ENCODE results near the gene CWC25. TPM values are rescaled to one million over a fixed set of nuclear protein-coding genes. Genes with fewer than 3 reads are reported as not detected.

The CWC25 gene
- total RNA-seq, 1 donor from 2014 or later: 13.0 TPM

DNA sequence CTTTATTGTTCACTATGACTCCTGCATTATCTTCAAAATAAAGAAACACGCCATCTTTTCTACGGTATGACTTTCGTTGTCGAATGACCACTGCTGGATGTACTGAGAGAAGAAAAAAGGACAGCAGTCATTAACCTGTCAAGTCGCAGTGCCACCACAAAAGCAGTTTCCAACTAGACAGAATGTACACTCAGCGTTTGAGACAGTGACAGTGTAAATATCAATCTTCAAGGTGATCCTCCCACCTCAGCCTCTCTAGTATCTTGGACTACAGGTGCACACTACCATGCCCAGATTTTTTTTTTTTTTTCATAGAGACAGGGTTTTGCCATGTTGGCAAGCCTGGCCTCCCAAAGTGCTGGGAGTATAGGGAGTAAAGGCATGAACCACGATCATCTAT lies 25.3 kb upstream of the CWC25 start:
- Mint-ChIP-seq H3K4me3 (ENCODE audit: unreplicated experiment) (peak overlapping the region; percentile 38), H3K27me3 (ENCODE audit: unreplicated experiment) (no peaks in the 10 kb centered on the region), H3K36me3 (ENCODE audit: unreplicated experiment) (no peaks in the 10 kb centered on the region), H3K9me3 (ENCODE audit: unreplicated experiment) (peaks cover 15% of the 10 kb centered on the region), H3K27ac (ENCODE audit: unreplicated experiment) (peak overlapping the region; percentile 72), H3K4me1 (ENCODE audit: low read depth, unreplicated experiment) (peaks cover 13% of the 10 kb centered on the region)
- TF ChIP-seq, protein P1, sequence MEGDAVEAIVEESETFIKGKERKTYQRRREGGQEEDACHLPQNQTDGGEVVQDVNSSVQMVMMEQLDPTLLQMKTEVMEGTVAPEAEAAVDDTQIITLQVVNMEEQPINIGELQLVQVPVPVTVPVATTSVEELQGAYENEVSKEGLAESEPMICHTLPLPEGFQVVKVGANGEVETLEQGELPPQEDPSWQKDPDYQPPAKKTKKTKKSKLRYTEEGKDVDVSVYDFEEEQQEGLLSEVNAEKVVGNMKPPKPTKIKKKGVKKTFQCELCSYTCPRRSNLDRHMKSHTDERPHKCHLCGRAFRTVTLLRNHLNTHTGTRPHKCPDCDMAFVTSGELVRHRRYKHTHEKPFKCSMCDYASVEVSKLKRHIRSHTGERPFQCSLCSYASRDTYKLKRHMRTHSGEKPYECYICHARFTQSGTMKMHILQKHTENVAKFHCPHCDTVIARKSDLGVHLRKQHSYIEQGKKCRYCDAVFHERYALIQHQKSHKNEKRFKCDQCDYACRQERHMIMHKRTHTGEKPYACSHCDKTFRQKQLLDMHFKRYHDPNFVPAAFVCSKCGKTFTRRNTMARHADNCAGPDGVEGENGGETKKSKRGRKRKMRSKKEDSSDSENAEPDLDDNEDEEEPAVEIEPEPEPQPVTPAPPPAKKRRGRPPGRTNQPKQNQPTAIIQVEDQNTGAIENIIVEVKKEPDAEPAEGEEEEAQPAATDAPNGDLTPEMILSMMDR (IDR thresholded peaks at IDR 0.05; ENCODE audit: partially characterized antibody, unreplicated experiment): no peak
- no peak for DNase-seq

DNA sequence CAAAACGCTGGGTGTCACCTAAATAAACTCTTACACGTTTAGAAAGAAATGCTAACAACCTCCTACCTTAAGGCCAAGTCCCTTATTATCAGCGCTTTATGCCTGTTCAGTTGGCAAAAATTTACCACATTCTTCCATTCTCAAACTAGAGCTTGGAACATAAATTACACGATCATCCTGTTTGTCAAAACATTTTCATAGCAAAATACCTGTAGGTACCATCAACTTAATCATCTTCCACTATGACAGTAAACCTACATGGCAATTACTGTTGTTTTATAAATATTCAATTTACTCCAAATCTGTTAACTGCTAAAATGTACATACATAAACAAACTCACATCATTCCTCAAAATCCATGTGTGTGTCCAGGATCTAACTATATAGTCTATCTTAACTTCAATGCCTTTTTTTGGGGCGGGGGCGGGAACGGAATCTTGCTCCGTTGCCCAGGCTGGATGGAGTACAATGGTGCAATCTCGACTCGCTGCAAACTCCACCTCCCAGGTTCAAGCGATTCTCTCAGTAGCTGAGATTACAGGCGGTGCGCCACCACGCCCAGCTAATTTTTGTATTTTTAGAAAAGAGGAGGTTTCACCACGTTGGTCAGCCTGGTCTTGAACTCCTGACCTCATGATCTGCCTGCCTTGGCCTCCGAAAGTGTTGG lies 24.0 kb upstream of the CWC25 start:
- Mint-ChIP-seq H3K4me1 (ENCODE audit: low read depth, unreplicated experiment) (peaks cover 13% of the 10 kb centered on the region), H3K27ac (ENCODE audit: unreplicated experiment) (no peak overlapping the region), H3K27me3 (ENCODE audit: unreplicated experiment) (no peaks in the 10 kb centered on the region), H3K4me3 (ENCODE audit: unreplicated experiment) (no peak overlapping the region), H3K9me3 (ENCODE audit: unreplicated experiment) (peaks cover 13% of the 10 kb centered on the region), H3K36me3 (ENCODE audit: unreplicated experiment) (no peaks in the 10 kb centered on the region)
- DNase-seq: no peak
- TF ChIP-seq, protein P1 (IDR thresholded peaks at IDR 0.05; ENCODE audit: partially characterized antibody, unreplicated experiment): no peak

GRCh38 chr17:38848557-38848891 lies 23.4 kb upstream of the CWC25 start:
- Mint-ChIP-seq H3K9me3 (ENCODE audit: unreplicated experiment) (peaks cover 11% of the 10 kb centered on the region), H3K27me3 (ENCODE audit: unreplicated experiment) (no peaks in the 10 kb centered on the region), H3K4me3 (ENCODE audit: unreplicated experiment) (no peak overlapping the region), H3K4me1 (ENCODE audit: low read depth, unreplicated experiment) (peaks cover 13% of the 10 kb centered on the region), H3K27ac (ENCODE audit: unreplicated experiment) (no peak overlapping the region), H3K36me3 (ENCODE audit: unreplicated experiment) (no peaks in the 10 kb centered on the region)
- TF ChIP-seq, protein P1 (IDR thresholded peaks at IDR 0.05; ENCODE audit: partially characterized antibody, unreplicated experiment): no peak
- no peak for DNase-seq

GRCh38 chr17:38844261-38844757 lies 19.2 kb upstream of the CWC25 start:
- TF ChIP-seq, protein P1 (IDR thresholded peaks at IDR 0.05; ENCODE audit: partially characterized antibody, unreplicated experiment): no peak
- H3K27me3 Mint-ChIP-seq (ENCODE audit: unreplicated experiment): no peaks in the 10 kb centered on the region
- H3K27ac Mint-ChIP-seq (ENCODE audit: unreplicated experiment): no peak overlapping the region
- H3K4me1 Mint-ChIP-seq (ENCODE audit: low read depth, unreplicated experiment): peaks cover 4% of the 10 kb centered on the region
- no peak for DNase-seq
- H3K36me3 Mint-ChIP-seq (ENCODE audit: unreplicated experiment): no peaks in the 10 kb centered on the region
- peaks cover 2% of the 10 kb centered on the region for H3K9me3 Mint-ChIP-seq (ENCODE audit: unreplicated experiment)
- H3K4me3 Mint-ChIP-seq (ENCODE audit: unreplicated experiment): no peak overlapping the region

GRCh38 chr17:38825762-38826247 lies 684 bp upstream of the CWC25 start:
- H3K9me3 Mint-ChIP-seq (ENCODE audit: unreplicated experiment): peaks cover 14% of the 10 kb centered on the region
- H3K27ac Mint-ChIP-seq (ENCODE audit: unreplicated experiment): peak overlapping the region; percentile 98
- TF ChIP-seq, protein P1 (IDR thresholded peaks at IDR 0.05; ENCODE audit: partially characterized antibody, unreplicated experiment): no peak
- H3K4me1 Mint-ChIP-seq (ENCODE audit: low read depth, unreplicated experiment): peaks cover 8% of the 10 kb centered on the region
- H3K36me3 Mint-ChIP-seq (ENCODE audit: unreplicated experiment): peaks cover 2% of the 10 kb centered on the region
- DNase-seq: no peak
- H3K27me3 Mint-ChIP-seq (ENCODE audit: unreplicated experiment): peaks cover 16% of the 10 kb centered on the region
- peak overlapping the region; percentile 99 for H3K4me3 Mint-ChIP-seq (ENCODE audit: unreplicated experiment)

Measured in glutamatergic neuron (in vitro differentiated cells).